NCI-H1417 treated with DMSO at 0.1 percent for 48 hours (cell line): ENCODE data around the gene SAMD15.
"Not testable (repeated sequence)": the region's sequence is repeated elsewhere in the genome, so short reads cannot be mapped to it uniquely, and the experiment has no call there.

Experiments used
- DNase-seq: peaks from one replicate; lab custom pipeline; 2025; lab: John Stamatoyannopoulos, UW

SAMD15 gene

DNA sequence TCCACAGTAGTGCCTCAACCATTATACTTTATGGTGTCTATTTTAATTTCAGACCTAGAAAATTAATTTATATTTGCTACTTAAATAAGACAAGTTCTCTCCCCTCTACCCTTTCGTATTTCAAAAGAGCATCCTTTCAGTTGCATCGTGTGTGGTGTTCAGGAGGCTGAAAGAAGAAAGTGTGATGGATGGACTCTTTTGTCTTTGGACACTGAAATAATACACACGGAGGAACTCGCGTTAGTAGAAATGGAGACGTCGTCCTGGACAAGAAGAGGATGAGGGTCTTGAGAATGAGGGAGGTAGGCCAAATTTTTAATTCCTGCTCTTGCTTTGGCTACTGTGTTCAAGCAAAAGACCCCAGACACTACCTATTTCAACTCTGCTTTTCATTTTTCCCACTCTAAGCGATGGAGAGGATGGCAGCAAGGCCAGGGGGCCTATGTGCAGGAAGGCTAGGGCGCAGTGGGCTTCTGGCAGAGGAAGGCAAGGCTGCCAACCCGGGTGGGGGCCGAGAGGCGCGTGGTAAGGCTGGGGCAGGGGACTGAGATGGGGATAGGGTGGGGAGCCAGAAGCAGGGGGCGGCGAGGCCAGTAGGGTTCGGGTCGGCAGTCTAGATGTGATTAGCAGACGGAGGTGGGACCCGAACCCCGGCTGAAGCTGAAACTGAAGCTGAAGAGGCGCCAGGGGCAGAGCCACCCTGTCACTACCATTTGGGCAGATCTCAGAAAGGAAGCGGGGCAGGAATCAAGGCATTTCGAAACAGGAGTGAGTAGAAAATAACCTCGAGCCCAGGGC lies 1.0 kb upstream of the SAMD15 start:
- DNase-seq, result no peak

DNA sequence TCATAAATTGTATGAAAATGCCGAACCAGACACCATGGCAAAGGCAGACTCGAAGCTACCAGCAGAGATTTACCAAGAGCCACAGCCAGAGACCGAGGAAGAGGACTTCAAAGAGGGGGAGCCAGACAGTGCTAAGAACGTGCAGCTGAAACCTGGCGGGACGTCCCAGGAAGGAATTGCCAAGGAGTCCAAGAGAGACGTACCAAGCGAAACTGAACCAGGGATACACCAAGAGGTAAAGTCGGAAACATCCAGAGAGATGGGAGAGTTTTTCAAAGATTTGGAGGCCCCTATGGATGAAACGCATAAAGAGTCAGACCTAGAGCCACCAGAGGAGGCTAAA lies 294 bp downstream of the SAMD15 start:
- no peak for DNase-seq

DNA sequence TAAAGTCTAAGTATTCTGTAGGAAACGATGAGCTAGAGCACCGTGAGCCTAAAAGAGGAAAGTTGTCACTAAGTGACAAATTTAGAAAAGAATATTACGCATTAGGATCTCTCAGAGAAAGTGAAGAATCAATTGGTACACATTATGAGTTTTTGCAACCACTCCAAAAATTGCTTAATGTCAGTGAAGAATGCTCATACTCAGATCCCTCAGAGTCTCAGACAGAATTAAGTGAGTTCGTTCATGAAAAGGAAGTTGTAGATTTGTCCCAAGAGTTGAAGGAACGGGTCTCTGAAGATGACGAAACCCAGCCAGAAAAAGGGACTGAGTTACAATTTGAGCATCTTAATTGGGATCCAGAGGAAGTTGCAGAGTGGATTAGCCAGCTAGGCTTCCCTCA lies 1.5 kb downstream of the SAMD15 start:
- DNase-seq, result no peak

DNA sequence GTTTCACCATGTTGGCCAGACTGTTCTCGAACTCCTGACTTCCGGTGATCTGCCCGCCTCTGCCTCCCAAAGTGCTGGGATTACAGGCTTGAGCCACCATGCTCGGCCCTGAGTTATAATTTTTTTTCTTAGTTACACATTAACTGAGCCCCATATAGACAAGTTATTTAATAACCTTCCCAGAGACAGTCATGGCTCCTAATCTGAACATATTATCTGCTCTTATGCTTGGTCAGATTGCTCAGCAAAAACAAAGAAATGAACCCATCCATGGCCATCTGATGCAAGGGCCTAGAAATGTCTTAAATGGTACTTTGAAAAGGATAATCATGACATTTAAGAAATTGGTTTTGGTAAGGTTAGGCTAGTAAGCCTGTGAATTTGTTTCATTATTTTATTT lies 13.0 kb downstream of the SAMD15 start:
- DNase-seq, result no peak

DNA sequence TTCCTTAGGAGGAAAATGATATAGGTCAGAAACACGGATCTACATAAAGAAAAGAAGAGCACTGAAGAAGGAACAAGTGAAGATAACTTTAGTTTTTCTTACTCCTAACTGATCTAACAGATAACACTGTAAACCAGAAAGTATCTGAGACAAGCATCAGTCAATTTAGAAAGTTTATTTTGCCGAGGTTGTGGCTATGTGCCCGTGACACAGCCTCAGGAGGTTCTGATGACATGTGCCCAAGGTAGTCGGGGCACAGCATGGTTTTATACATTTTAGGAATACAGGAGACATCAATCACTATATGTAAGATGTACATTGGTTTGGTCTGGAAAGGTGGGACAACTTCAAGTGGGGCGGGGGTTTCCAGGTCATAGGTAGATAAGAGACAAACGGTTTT lies 23.0 kb downstream of the SAMD15 start:
- no peak for DNase-seq

DNA sequence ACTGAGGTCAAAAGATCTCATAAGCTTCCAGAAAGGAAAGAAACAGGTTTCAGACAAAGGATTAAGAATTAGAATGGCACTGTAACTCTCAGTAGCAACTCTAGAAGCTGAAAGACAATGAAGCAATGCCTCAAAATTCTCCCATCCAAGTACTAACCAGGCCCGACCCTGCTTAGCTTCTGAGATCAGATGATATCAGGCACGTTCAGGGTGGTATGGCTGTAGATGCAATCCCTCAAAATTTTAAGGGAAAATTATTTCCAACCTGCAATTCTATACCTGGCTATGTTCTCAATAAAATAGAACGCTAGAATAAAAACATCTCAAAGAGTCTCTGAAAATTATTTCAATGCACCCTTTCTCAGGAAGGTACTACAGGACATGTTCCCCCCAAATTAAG lies 26.6 kb downstream of the SAMD15 start:
- DNase-seq, result no peak

DNA sequence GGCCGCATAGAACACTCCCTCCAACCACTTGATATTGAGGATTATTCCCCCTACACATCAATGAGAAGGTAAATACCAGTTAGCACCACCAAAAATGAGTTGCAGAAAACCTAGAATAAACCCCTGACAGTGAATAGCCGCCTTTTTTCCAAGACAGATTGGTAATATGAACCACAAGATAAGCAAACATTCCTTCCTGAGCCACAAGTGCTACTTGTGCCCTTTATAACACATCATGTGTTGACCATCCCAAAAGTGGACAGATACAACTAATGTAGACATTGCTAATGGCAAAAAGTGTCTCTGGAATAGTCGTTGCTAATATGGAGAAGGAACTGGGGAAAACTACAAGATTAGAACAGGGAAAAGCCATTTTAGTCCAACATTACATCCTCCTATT lies 28.9 kb downstream of the SAMD15 start:
- no peak for DNase-seq

DNA sequence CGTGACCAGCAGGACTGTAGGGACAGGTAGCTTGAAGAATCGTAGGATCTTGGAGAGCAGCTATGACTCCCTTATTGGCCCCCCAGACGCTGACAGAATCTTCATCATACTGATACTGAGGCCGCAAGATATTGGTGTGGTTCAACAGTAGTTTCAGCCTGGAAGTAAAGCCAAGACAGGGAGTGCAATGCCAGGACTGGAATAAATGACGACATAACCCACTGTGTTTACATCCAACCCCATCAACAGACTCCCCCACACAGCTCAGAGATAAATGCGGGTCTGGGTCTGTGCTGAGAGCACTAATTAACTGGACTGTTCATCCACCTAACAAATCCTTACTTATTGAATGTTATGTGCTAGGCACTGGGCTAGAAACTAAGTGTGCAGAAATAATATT lies 29.5 kb downstream of the SAMD15 start:
- DNase-seq, result no peak

DNA sequence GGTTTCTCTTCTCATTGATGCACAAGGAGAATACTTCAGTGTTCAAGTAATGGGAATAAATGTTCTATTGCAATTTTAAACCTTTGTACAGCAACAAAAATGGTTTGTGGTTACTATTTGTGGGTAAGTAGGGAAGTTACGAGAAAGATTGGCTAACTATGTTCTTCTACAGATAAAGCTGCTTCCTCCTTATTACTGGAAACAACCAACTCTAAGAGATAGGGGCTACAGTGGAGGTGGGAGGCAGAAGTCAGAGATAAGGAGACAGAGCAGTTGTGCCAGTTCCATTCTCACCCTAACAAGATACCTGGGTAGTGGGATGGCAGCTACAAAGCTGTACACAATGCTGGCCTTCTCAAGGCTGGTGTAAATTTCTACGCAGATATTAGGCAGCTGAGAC lies 30.0 kb downstream of the SAMD15 start:
- DNase-seq, result no peak

DNA sequence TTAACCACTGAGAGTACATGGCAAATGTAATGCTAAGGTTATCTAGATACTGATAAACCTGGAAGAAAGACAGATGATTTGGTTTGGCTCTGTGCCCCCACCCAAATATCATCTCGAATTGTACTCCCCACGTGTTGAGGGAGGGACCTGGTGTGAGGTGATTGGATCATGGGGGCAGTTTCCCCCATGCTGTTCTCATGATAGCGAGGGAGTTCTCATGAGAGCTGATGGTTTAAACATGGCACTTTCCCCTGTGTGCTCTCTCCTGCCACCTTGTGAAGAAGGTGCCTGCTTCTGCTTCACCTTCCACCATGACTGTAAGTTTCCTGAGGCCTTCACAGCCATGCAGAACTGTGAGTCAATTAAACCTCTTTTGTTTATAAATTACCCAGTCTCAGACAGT lies 32.0 kb downstream of the SAMD15 start:
- no peak for DNase-seq

DNA sequence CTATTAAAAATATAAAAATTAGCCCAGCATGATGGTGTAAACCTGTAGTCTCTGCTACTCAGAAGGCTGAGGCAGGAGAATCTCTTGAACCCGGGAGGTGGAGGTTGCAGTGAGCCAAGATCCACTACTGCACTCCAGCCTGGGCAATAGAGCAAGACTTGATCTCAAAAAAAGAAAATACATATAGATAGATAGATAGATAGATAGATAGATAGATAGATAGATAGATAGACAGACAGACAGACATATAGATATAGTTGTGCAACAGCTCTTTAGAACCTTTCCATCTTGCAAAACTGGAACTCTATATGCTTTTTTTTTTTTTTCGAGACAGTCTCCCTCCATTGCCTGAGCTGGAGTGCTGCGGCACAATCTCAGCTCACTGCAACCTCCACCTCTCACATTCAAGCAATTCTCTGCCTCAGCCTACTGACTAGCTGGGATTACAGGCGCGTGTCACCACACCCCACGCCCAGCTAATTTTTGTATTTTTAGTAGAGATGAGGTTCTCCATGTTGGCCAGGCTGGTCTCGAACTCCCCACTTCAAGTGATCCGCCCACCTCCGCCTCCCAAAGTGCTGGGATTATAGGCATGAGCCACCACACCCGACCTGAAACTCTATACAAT lies 38.3 kb downstream of the SAMD15 start:
- DNase-seq, result not testable (repeated sequence)

DNA sequence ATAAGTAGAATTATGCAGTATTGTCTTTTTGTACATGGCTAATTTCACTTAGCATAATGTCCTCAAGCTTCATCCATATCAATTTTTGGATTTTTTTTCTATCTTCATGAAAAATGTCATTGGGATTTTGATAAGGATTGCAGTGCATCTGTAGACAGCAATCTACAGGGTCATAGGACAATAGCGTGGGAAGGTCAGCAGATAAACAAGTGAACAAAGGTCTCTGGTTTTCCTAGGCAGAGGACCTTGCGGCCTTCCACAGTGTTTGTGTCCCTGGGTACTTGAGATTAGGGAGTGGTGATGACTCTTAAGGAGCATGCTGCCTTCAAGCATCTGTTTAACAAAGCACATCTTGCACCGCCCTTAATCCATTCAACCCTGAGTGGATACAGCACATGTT lies 38.9 kb downstream of the SAMD15 start:
- DNase-seq, result not testable (repeated sequence)

DNA sequence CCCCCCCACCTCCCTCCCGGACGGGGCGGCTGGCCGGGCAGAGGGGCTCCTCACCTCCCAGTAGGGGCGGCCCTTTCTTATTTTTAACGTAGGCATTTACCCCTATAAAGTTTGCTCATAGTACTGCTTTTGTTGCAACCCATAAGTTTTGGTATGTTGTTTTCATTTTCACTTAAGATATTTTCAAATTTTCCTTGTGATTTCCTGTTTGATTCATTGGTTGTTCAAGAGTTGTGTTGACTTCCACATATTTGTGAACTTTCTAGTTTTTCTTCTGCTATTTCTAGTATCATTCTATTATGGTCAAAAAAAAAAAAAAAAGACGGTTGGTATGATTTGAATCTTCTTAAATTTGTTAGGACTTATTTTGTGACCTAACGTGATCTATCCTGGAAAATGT lies 39.7 kb downstream of the SAMD15 start:
- DNase-seq, result no peak

DNA sequence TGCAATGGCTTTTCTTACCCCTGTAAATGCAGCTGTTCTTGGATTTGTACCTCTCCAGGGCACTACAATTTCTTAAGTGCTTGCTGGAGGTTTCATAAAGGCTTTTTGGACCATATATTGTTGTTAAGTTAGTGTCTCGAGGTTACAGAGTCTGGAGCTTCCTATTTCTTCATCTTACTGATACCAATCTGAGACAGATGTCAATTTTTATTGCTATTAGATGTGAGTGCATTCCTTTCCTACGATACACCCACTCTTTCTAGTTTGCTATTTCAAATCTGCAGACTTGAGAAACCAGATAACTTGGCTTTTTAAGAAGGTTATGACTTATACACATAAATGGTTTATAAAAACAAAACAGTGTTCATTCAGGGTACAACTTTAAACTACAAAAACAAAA lies 44.0 kb downstream of the SAMD15 start:
- DNase-seq, result no peak

DNA sequence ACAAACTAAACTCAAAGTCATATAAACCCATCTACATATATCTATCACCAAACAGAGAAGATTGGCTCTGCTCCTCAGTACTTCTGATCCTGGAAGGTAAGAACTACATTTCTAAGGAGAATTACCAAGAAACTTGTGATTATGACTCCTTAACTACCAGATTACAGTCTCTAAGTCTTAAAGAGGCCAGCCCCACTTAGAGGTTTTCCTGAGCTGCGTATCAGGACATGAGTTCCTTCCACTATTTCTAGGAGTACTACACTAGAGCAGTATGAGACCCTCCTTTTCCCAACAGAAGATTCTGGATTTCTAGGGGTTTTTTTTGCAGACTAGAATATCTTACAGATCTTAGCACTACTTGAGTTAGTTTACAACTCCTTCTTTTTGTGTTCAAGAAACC lies 46.2 kb downstream of the SAMD15 start, which contains the start of gene NOXRED1:
TSS of gene NOXRED1 (minus strand) at position 101 of the 400 bp plus-strand sequence. CDS start 634 bp downstream, outside the sequence.
- DNase-seq, result no peak

DNA sequence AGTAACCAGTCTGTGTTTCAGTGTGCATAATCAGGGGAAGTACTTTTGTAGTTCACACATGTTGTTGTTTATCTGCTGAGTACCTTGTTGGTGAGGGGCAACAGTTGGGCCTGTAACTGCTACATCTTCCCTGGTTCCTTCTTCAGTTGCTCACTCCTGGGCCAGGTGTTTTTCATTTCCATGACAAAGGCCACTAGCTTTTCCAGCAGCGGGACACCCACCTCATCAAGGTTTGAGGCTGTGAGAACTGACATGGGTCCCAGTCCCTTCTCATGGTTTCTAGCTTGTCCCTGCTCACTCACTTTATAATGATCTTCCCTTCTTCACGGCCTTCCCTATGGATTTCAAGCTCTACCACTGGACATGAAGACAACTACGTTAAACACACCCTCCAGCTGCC lies 47.7 kb downstream of the SAMD15 start:
- DNase-seq, result no peak

DNA sequence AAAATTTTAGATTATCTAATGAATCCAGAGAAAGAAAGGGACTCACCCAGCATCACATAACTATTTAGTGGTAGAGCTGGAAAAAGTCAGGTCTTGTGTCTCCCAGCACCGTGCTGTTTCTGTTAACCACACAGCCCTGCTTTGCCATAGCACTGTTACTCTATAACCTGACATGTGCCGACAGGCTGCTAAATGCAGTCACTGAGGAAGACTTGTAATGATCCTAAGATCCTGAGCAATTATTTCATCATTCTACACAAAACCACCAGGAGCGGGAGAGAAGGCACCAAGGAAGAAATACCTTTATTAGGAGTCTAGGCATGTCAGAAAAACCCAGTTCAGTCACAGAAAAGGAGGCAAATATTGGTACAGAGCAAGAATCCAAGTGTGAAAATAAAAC lies 49.2 kb downstream of the SAMD15 start:
- DNase-seq, result no peak

DNA sequence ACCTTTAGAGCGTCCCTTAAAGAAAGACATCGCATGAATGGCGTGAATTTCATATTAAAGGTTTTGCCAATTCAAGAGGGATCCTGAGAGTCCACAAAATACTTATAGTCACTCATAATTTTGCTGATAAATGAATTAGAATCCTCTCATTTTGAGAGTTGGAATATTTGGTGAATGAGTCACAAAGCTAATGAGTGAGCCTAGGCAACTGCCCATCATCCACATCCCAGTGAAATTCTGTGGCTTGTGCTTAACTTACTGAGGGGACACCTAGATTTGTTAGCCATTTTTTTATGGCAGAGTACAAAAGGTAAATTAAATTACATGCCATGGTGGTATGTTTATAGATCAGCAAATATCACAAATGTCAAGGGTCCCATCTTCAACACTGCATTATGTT lies 58.9 kb downstream of the SAMD15 start:
- DNase-seq, result no peak

DNA sequence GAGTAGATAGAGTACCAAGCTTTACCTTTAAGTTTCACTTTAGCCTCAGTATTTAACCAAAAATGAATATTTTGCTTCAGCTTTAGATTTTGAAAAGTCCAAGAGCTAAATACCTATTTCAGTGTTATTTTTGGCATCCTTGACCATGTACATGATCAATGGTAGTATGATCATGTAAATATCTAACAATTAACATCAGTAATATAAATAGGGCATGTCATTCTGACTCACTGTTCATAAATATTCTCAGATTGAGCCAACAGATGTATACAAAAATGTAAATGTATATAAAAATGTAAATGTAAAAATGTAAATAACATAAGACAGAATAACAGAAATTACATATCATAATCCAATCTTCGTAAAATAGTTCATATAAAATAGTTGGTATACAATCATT lies 61.4 kb downstream of the SAMD15 start:
- no peak for DNase-seq

DNA sequence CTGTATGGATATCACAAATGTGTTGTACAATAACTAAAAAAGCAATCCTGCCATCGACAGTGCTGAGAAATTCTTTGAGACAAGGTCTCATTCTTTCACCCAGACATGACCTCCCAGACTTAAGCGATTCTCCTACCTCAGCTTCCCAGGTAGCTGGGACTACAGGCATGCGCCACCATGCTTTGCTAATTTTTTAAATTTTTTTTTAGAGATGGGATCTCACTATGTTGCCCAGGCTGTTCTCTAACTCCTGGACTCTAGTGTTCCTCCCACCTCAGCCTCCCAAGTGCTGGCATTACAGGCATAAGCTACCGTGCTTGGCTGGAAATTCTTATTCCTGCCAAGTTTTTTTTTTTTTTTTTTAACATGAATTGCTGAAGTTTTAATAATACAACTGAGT lies 62.7 kb downstream of the SAMD15 start:
- no peak for DNase-seq
